Panc1 (cell line): Measurements from ENCODE around the gene ZNF764. TPM values are rescaled to one million over a fixed set of nuclear protein-coding genes. Genes with fewer than 3 reads are reported as not detected.
"Not testable (repeated sequence)": the region's sequence is repeated elsewhere in the genome, so short reads cannot be mapped to it uniquely, and the experiment has no call there.

Source experiments
- ATAC-seq: fragments of 200-7000 bp; cut with Tn5 transposase; 2 replicates; pipeline ENCODE4 v1.9.1; 2020; ENCODE audit warnings: mild to moderate bottlenecking, moderate library complexity
- BruUV-seq: library from RNA; stranded (reverse); fragments of 400-500 nt; replicated peaks from 2 replicates; lab custom pipeline; 2021; lab: Mats Ljungman, UMichigan
- CTCF ChIA-PET: fragments of 300-600 bp; sonication (Branson Sonifier 250); formaldehyde crosslinking; loops from one replicate; lab custom pipeline; 2022; ENCODE audit warnings: antibody characterized with exemption; lab: Charles Lee
- POLR2A ChIA-PET: fragments of 300-600 bp; sonication (Branson Sonifier 250); formaldehyde crosslinking; loops from one replicate; lab custom pipeline; 2022; ENCODE audit warnings: antibody characterized with exemption; lab: Charles Lee
- DNase-seq: peaks from one replicate; pipeline ENCODE4 v3.0.0-alpha.2; 2010; ENCODE audit warnings: low read depth, low spot score
- H3K27ac ChIP-seq: 2 replicates; pipeline ENCODE4 v1.5.1; 2011; ENCODE audit warnings: mild to moderate bottlenecking, low read length, inconsistent platforms
- H3K27me3 ChIP-seq: fragments of 200-500 bp; sonication (Bioruptor generic); 2 replicates; pipeline ENCODE4 v1.6.0; 2014; ENCODE audit warnings: low read length, inconsistent platforms; ENCODE audit not compliant: control insufficient read depth, insufficient read depth
- H3K36me3 ChIP-seq: fragments of 200-500 bp; sonication (Bioruptor generic); 2 replicates; pipeline ENCODE4 v1.5.1; 2014; ENCODE audit warnings: inconsistent platforms, mild to moderate bottlenecking, low read length, moderate library complexity; ENCODE audit not compliant: control insufficient read depth, insufficient read depth
- H3K4me1 ChIP-seq: 2 replicates; pipeline ENCODE4 v1.5.1; 2011; ENCODE audit warnings: inconsistent platforms, mild to moderate bottlenecking, low read length, moderate library complexity; ENCODE audit not compliant: control insufficient read depth, insufficient read depth
- H3K4me3 ChIP-seq, 2 experiments: 2 replicates each; pipeline ENCODE4 v1.5.1; 2011 to 2012; ENCODE audit warnings: low read depth in 2 of 2, low read length in 2 of 2, mild to moderate bottlenecking in 2 of 2, inconsistent platforms in 1 of 2, moderate library complexity in 1 of 2
- H3K9me3 ChIP-seq: fragments of 200-500 bp; sonication (Bioruptor generic); 2 replicates; pipeline ENCODE4 v1.5.1; 2014; ENCODE audit warnings: low read depth, mild to moderate bottlenecking, inconsistent platforms, low read length, moderate library complexity; ENCODE audit not compliant: control insufficient read depth, insufficient read depth
- CTCF ChIP-seq: fragments of 450-650 bp; IDR thresholded peaks from 2 replicates; pipeline ENCODE4 v1.5.1; 2017; ENCODE audit warnings: mild to moderate bottlenecking
- POLR2AphosphoS5 ChIP-seq: IDR thresholded peaks from 2 replicates; pipeline ENCODE4 v1.6.1; 2012; ENCODE audit warnings: mild to moderate bottlenecking, low read depth, low read length, moderate library complexity
- REST ChIP-seq, 2 experiments: IDR thresholded peaks; 2 replicates each; pipeline ENCODE4 v1.6.1; 2011 to 2012; ENCODE audit warnings: low read depth in 2 of 2, control low read depth in 1 of 2, low read length in 1 of 2, mild to moderate bottlenecking in 1 of 2, moderate library complexity in 1 of 2; ENCODE audit not compliant: insufficient read depth in 1 of 2
- SIN3A ChIP-seq: IDR thresholded peaks from 2 replicates; pipeline ENCODE4 v1.6.1; 2012; ENCODE audit warnings: low read depth, mild to moderate bottlenecking, low read length, moderate library complexity, borderline replicate concordance; ENCODE audit not compliant: insufficient read depth
- TCF7L2 ChIP-seq: IDR thresholded peaks from 2 replicates; pipeline ENCODE4 v1.6.1; 2011; ENCODE audit warnings: mild to moderate bottlenecking, low read depth, low read length, inconsistent platforms
- in situ Hi-C: cut with HindIII; loops from 2 replicates; pipeline ENCODE4 v1.10.0; 2016; ENCODE audit warnings: low sequenced_read_pairs, low pct_unique_long_range_greater_than_20kb
- intact Hi-C: fragments of 100-400 bp; cut with micrococcal nuclease; formaldehyde crosslinking; loops from one replicate; pipeline ENCODE4 v1.10.0; 2022; ENCODE audit not compliant: unreplicated experiment
- total RNA-seq: library from RNA; stranded (reverse); gene quantifications from one replicate; pipeline ENCODE4 v1.2.1, GENCODE V29; 2021; ENCODE audit not compliant: unreplicated experiment

ZNF764 gene
- total RNA-seq, 1 experiment from 2014 or later = 16.7 TPM

- no TSS peak for BruUV-seq
- Histone ChIP-seq H3K27me3 (no peaks in the 10 kb centered on the region), H3K36me3 (peaks cover 3% of the 10 kb centered on the region; the same call in 1 of the 2 replicates), H3K27ac (no peak overlapping the region; the same call in 1 of the 2 replicates), H3K4me3 (no peak overlapping the region), H3K9me3 (no peaks in the 10 kb centered on the region), H3K4me1 (peaks cover 3% of the 10 kb centered on the region; the same call in 1 of the 2 replicates)
- CTCF ChIA-PET = no interaction called here
- DNase-seq (no peak), ATAC-seq (no peak)
- TF ChIP-seq SIN3A = no peak
- TF ChIP-seq REST (IDR thresholded peaks at IDR 0.05; ENCODE audit: insufficient read depth in 1 of 2, low read depth in 2 of 2, low read length in 1 of 2) = no peak
- TF ChIP-seq CTCF = no peak
- no peak for TF ChIP-seq TCF7L2
- TF ChIP-seq POLR2AphosphoS5 = no peak
- in situ Hi-C loops = no loop called here
- POLR2A ChIA-PET = interaction anchor here (0.6 kb wide), 1 partner anchor 139 kb away, joined by 5 read pairs; no protein-coding TSS in a partner anchor
- intact Hi-C loops = no loop called here
Measured at GRCh38 chr16:30600215-30600614, 42.0 kb upstream of the ZNF764 start.

GRCh38 chr16:30592871-30593270 is 34.7 kb upstream of the ZNF764 start:
- intact Hi-C loops (no loop called here), in situ Hi-C loops (no loop called here)
- ChIA-PET POLR2A (interaction anchor here (0.6 to 0.7 kb wide), 2 partner anchors 21 to 200 kb away, joined by 4 to 13 read pairs; no protein-coding TSS in a partner anchor), CTCF (interaction anchor here (0.7 kb wide), 1 partner anchor 132 kb away, joined by 8 read pairs; no protein-coding TSS in a partner anchor)
- H3K4me3 ChIP-seq = no peak overlapping the region
- no peaks in the 10 kb centered on the region for H3K27me3 ChIP-seq
- ATAC-seq (no peak), DNase-seq (no peak)
- H3K36me3 ChIP-seq = no peaks in the 10 kb centered on the region
- no peak overlapping the region for H3K27ac ChIP-seq
- no peaks in the 10 kb centered on the region for H3K4me1 ChIP-seq
- no peak for TF ChIP-seq REST (IDR thresholded peaks at IDR 0.05; ENCODE audit: insufficient read depth in 1 of 2, low read depth in 2 of 2, low read length in 1 of 2)
- no peak for TF ChIP-seq CTCF
- TF ChIP-seq SIN3A = no peak
- TF ChIP-seq POLR2AphosphoS5 = no peak
- TF ChIP-seq TCF7L2 = no peak
- no peaks in the 10 kb centered on the region for H3K9me3 ChIP-seq
- no TSS peak for BruUV-seq

GRCh38 chr16:30590869-30591268 is 32.7 kb upstream of the ZNF764 start:
- H3K4me1 ChIP-seq, H3K27me3 ChIP-seq, in situ Hi-C loops, CTCF ChIA-PET, H3K27ac ChIP-seq, H3K4me3 ChIP-seq, POLR2A ChIA-PET, BruUV-seq, H3K36me3 ChIP-seq, H3K9me3 ChIP-seq, intact Hi-C loops, ATAC-seq, DNase-seq: not testable (repeated sequence)
